HepG2 (cell line): ENCODE data around the gene UCK2. TPM values are rescaled to one million over a fixed set of nuclear protein-coding genes. Genes with fewer than 3 reads are reported as not detected.

Source experiments
- AGO2 ChIP-seq: fragments of 200-400 bp; formaldehyde crosslinking; optimal IDR thresholded peaks from 2 replicates; pipeline ENCODE3; 2017; ENCODE audit warnings: mild to moderate bottlenecking, low read depth, low read length, moderate library complexity
- ATF7-NPFF ChIP-seq: sonication (generic); formaldehyde crosslinking; IDR thresholded peaks from 2 replicates; pipeline ENCODE4 v1.8.1; 2023; ENCODE audit warnings: mild to moderate bottlenecking, low read depth, missing genetic modification reagents, moderate library complexity
- CC2D1A ChIP-seq: sonication (generic); formaldehyde crosslinking; IDR thresholded peaks from 2 replicates; pipeline ENCODE4 v1.8.1; 2023; ENCODE audit warnings: mild to moderate bottlenecking, missing genetic modification reagents
- FIP1L1 ChIP-seq: fragments of 200-400 bp; formaldehyde crosslinking; IDR thresholded peaks from 2 replicates; pipeline ENCODE4 v1.6.1; 2018; ENCODE audit warnings: low read depth, mild to moderate bottlenecking, low read length, moderate library complexity, borderline replicate concordance; ENCODE audit not compliant: insufficient read depth
- FOSL1 ChIP-seq: sonication (generic); formaldehyde crosslinking; IDR thresholded peaks from 2 replicates; pipeline ENCODE4 v1.9.0; 2021; ENCODE audit warnings: missing genetic modification reagents, borderline replicate concordance
- PHF5A ChIP-seq: IDR thresholded peaks from one replicate; pipeline ENCODE4 v1.6.1; 2018; ENCODE audit warnings: low read depth, missing genetic modification reagents; ENCODE audit not compliant: unreplicated experiment
- SALL2 ChIP-seq: sonication (generic); formaldehyde crosslinking; IDR thresholded peaks from 2 replicates; pipeline ENCODE4 v1.8.1; 2023; ENCODE audit warnings: mild to moderate bottlenecking, missing genetic modification reagents, inconsistent platforms
- SP1 ChIP-seq, 2 experiments: fragments of 450-650 bp in 1 of 2; sonication (generic) in 1 of 2; formaldehyde crosslinking in 1 of 2; IDR thresholded peaks; 2 replicates each; pipeline versions ENCODE4 v1.4.0 to v1.6.1; 2016 to 2020; ENCODE audit warnings: missing genetic modification reagents in 1 of 2
- U2AF1 ChIP-seq: fragments of 200-400 bp; formaldehyde crosslinking; optimal IDR thresholded peaks from 2 replicates; pipeline ENCODE3; 2017; ENCODE audit warnings: mild to moderate bottlenecking, low read depth, low read length
- ZFX ChIP-seq: sonication (generic); formaldehyde crosslinking; IDR thresholded peaks from 2 replicates; pipeline ENCODE4 v1.4.0; 2020; ENCODE audit warnings: mild to moderate bottlenecking, low read depth, missing genetic modification reagents, moderate library complexity
- ZIK1 ChIP-seq: sonication (generic); formaldehyde crosslinking; IDR thresholded peaks from 2 replicates; pipeline ENCODE4 v1.5.0; 2020; ENCODE audit warnings: mild to moderate bottlenecking, low read depth, missing genetic modification reagents, borderline replicate concordance
- ZNF235 ChIP-seq: sonication (generic); formaldehyde crosslinking; IDR thresholded peaks from 2 replicates; pipeline ENCODE4 v1.8.1; 2023; ENCODE audit warnings: mild to moderate bottlenecking, missing genetic modification reagents, borderline replicate concordance
- ZNF761 ChIP-seq: sonication (generic); formaldehyde crosslinking; conservative IDR thresholded peaks from 2 replicates; pipeline ENCODE4 v1.4.0; 2020; ENCODE audit warnings: mild to moderate bottlenecking, missing genetic modification reagents
- ZNF883 ChIP-seq: sonication (generic); formaldehyde crosslinking; IDR thresholded peaks from 2 replicates; pipeline ENCODE4 v1.5.1; 2020; ENCODE audit warnings: mild to moderate bottlenecking, missing genetic modification reagents; ENCODE audit errors: not compliant biosample characterization
- polyA plus RNA-seq, 8 experiments: library from polyadenylated mRNA; depleted of rRNA in 3 of 8; stranded (reverse) in 7 of 8; unstranded in 1 of 8; fragments of >200 nt; fragmentation: Illumina TruSeq in 4 of 8; extraction: Trizol in 4 of 8; gene quantifications; 2 replicates each; pipeline versions ENCODE4 v1.2.1 to v1.2.3, GENCODE V29; 2011 to 2016; ENCODE audit warnings: low read depth in 4 of 8, missing spikeins in 1 of 8, mixed read lengths in 1 of 8; ENCODE audit not compliant: insufficient read depth in 1 of 8
- total RNA-seq, 5 experiments: library from RNA; depleted of rRNA; stranded (reverse); fragments of >200 nt; fragmentation: Illumina TruSeq; extraction: Trizol; gene quantifications; 2 replicates each; pipeline ENCODE4 v1.2.3, GENCODE V29; 2016; ENCODE audit warnings: low read depth in 1 of 5
- TF ChIP-seq, protein P1 (sequence below): sonication (generic); formaldehyde crosslinking; IDR thresholded peaks from 2 replicates; pipeline ENCODE4 v1.4.0; 2020; ENCODE audit warnings: missing genetic modification reagents
- TF ChIP-seq, protein P2 (sequence below): sonication (generic); formaldehyde crosslinking; IDR thresholded peaks from 2 replicates; pipeline ENCODE4 v1.9.0; 2022; ENCODE audit warnings: missing genetic modification reagents, mild to moderate bottlenecking, borderline replicate concordance
- TF ChIP-seq, protein P3 (sequence below): sonication (generic); formaldehyde crosslinking; IDR thresholded peaks from 2 replicates; pipeline ENCODE4 v1.8.1; 2022; ENCODE audit warnings: low read depth, mild to moderate bottlenecking, missing genetic modification reagents

UCK2 gene
- total and polyA plus RNA-seq, 2 of the 13 experiments (the other 11 are each of a cell fraction or from before 2014, with no cell fraction given): 64.3 to 78.0 TPM

- TF ChIP-seq, protein P1, sequence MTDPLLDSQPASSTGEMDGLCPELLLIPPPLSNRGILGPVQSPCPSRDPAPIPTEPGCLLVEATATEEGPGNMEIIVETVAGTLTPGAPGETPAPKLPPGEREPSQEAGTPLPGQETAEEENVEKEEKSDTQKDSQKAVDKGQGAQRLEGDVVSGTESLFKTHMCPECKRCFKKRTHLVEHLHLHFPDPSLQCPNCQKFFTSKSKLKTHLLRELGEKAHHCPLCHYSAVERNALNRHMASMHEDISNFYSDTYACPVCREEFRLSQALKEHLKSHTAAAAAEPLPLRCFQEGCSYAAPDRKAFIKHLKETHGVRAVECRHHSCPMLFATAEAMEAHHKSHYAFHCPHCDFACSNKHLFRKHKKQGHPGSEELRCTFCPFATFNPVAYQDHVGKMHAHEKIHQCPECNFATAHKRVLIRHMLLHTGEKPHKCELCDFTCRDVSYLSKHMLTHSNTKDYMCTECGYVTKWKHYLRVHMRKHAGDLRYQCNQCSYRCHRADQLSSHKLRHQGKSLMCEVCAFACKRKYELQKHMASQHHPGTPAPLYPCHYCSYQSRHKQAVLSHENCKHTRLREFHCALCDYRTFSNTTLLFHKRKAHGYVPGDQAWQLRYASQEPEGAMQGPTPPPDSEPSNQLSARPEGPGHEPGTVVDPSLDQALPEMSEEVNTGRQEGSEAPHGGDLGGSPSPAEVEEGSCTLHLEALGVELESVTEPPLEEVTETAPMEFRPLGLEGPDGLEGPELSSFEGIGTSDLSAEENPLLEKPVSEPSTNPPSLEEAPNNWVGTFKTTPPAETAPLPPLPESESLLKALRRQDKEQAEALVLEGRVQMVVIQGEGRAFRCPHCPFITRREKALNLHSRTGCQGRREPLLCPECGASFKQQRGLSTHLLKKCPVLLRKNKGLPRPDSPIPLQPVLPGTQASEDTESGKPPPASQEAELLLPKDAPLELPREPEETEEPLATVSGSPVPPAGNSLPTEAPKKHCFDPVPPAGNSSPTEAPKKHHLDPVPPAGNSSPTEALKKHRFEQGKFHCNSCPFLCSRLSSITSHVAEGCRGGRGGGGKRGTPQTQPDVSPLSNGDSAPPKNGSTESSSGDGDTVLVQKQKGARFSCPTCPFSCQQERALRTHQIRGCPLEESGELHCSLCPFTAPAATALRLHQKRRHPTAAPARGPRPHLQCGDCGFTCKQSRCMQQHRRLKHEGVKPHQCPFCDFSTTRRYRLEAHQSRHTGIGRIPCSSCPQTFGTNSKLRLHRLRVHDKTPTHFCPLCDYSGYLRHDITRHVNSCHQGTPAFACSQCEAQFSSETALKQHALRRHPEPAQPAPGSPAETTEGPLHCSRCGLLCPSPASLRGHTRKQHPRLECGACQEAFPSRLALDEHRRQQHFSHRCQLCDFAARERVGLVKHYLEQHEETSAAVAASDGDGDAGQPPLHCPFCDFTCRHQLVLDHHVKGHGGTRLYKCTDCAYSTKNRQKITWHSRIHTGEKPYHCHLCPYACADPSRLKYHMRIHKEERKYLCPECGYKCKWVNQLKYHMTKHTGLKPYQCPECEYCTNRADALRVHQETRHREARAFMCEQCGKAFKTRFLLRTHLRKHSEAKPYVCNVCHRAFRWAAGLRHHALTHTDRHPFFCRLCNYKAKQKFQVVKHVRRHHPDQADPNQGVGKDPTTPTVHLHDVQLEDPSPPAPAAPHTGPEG (CRISPR knock-in tag): peak; percentile 73; the same call in 1 of the 2 replicates
- TF ChIP-seq AGO2: peak; percentile 39
- no peak for TF ChIP-seq U2AF1
- no peak for TF ChIP-seq PHF5A (CRISPR knock-in tag)
- TF ChIP-seq FIP1L1: no peak
- TF ChIP-seq ZNF235 (CRISPR knock-in tag): no peak
- no peak for TF ChIP-seq SP1 (IDR thresholded peaks at IDR 0.05)
- TF ChIP-seq SP1 (CRISPR knock-in tag; IDR thresholded peaks at IDR 0.05): peak; percentile 66
- no peak for TF ChIP-seq ZIK1 (CRISPR knock-in tag)
- peak; percentile 68 for TF ChIP-seq SALL2 (CRISPR knock-in tag)
- peak; percentile 48 for TF ChIP-seq ZNF883 (CRISPR knock-in tag)
- TF ChIP-seq ATF7-NPFF (CRISPR knock-in tag): no peak
- TF ChIP-seq ZNF761: no peak; the same call in 1 of the 2 replicates
- TF ChIP-seq, protein P2, sequence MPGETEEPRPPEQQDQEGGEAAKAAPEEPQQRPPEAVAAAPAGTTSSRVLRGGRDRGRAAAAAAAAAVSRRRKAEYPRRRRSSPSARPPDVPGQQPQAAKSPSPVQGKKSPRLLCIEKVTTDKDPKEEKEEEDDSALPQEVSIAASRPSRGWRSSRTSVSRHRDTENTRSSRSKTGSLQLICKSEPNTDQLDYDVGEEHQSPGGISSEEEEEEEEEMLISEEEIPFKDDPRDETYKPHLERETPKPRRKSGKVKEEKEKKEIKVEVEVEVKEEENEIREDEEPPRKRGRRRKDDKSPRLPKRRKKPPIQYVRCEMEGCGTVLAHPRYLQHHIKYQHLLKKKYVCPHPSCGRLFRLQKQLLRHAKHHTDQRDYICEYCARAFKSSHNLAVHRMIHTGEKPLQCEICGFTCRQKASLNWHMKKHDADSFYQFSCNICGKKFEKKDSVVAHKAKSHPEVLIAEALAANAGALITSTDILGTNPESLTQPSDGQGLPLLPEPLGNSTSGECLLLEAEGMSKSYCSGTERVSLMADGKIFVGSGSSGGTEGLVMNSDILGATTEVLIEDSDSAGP (CRISPR knock-in tag): peak; percentile 74; the same call in 1 of the 2 replicates
- no peak for TF ChIP-seq CC2D1A (CRISPR knock-in tag)
- TF ChIP-seq, protein P3, sequence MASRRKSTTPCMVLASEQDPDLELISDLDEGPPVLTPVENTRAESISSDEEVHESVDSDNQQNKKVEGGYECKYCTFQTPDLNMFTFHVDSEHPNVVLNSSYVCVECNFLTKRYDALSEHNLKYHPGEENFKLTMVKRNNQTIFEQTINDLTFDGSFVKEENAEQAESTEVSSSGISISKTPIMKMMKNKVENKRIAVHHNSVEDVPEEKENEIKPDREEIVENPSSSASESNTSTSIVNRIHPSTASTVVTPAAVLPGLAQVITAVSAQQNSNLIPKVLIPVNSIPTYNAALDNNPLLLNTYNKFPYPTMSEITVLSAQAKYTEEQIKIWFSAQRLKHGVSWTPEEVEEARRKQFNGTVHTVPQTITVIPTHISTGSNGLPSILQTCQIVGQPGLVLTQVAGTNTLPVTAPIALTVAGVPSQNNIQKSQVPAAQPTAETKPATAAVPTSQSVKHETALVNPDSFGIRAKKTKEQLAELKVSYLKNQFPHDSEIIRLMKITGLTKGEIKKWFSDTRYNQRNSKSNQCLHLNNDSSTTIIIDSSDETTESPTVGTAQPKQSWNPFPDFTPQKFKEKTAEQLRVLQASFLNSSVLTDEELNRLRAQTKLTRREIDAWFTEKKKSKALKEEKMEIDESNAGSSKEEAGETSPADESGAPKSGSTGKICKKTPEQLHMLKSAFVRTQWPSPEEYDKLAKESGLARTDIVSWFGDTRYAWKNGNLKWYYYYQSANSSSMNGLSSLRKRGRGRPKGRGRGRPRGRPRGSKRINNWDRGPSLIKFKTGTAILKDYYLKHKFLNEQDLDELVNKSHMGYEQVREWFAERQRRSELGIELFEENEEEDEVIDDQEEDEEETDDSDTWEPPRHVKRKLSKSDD (CRISPR knock-in tag): peak; percentile 55; the same call in 1 of the 2 replicates
- no peak for TF ChIP-seq FOSL1 (CRISPR knock-in tag)
- TF ChIP-seq ZFX: peak; percentile 71
Measured at GRCh38 chr1:165910764-165911421, 83.5 kb downstream of the UCK2 start (continued).
